Ureter (tissue), 1 donor: ENCODE data around the gene MBNL1. TPM values are rescaled to one million over a fixed set of nuclear protein-coding genes. Genes with fewer than 3 reads are reported as not detected.
"Not testable (repeated sequence)": the region's sequence is repeated elsewhere in the genome, so short reads cannot be mapped to it uniquely, and the experiment has no call there.

Experiments
- DNase-seq: peaks from one replicate; pipeline ENCODE4 v3.0.0-alpha.2; 2020; ENCODE audit warnings: low spot score
- total RNA-seq: library from RNA; stranded (reverse); gene quantifications from one replicate; pipeline ENCODE4 v1.2.4, GENCODE V29; 2023
- donor health status: DM: yes; HTN: yes; CAD: no.

The MBNL1 gene
- total RNA-seq, 1 donor from 2014 or later, result 223 TPM

DNA sequence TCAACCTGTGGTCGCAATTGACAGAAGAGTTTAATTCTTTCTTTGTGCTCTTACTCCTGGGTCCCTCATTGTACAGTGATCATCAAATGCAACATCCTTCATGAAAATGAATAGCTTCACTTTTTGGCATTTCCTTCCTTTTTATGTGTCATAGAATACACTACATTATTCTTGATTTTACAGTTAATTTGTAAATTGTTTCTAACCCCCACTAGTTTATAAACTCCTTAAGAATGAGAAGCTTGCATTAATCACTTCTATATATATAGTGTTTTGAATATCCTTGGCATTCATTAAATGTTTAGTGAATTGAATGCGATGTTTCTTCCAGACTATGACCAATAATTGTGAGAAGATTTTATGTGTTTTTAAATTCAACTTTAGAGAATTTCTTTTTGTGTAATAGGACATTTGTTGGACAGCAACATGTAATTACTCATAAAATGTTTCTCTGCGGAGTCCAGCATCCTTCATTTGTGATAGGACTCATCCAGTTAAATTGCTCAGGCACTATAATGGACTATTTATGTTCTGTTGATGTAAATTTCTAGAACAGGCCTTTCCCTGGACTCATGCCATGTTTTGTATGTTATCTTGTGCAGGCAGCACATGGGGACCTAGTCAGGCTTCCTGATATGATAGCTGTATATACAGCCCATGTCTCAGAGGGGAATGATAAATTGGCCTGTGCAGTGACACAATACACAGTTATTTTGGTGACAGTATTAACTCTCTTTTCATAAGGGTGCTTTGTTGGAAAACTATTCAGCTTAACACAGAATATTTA is 51.3 kb downstream of the MBNL1 start:
- no peak for DNase-seq

GRCh38 chr3:152321200-152321954 is 52.6 kb downstream of the MBNL1 start:
- no peak for DNase-seq

- no peak for DNase-seq
Observed at GRCh38 chr3:152321955-152322377, 53.2 kb downstream of the MBNL1 start.

DNA sequence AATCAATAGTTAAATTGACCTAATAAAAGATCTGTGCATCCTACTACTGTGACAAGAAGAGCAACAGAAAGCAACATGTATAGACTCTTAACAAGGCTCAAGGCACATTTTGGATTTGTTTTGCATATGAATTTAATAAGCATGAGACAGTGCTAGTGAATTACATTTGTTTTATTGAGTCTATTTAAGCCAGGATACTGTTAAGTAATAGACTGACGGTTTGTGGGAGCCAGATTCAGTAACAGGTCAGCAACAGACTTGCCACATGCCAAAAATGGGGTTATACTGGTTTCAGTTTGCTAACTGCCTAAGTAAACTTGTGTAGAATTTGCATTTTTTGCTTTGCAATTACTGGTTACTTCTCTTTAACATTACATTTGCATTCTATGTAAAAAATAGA is 54.0 kb downstream of the MBNL1 start:
- DNase-seq, result no peak

- no peak for DNase-seq
Observed at GRCh38 chr3:152323834-152324233, 55.1 kb downstream of the MBNL1 start.

- no peak for DNase-seq
Observed at GRCh38 chr3:152325136-152325535, 56.4 kb downstream of the MBNL1 start.

- DNase-seq, result no peak
Observed at GRCh38 chr3:152327203-152327602, 58.5 kb downstream of the MBNL1 start.

GRCh38 chr3:152328841-152329240 is 60.1 kb downstream of the MBNL1 start:
- no peak for DNase-seq

GRCh38 chr3:152330559-152330958 is 61.8 kb downstream of the MBNL1 start:
- no peak for DNase-seq

- no peak for DNase-seq
Observed at GRCh38 chr3:152331018-152331541, 62.4 kb downstream of the MBNL1 start.

DNA sequence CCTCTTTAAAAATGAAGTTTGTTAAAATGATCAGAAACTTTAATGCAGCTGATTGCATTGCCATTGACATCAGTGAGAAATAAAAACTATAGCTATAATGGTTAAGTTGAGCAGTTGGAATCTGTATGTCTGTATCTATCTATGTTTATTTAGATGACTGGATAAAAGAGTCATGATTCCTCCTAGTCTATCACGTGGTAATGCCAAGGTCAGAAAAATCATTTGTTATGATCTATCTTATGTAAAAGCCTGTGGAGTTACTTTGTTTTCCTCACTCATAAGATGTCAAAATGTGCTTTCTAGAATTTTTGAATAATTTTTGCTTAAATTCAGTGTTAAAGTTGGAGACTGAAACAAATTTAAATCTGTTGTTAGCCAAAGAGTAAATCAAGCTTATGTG is 63.3 kb downstream of the MBNL1 start:
- no peak for DNase-seq

GRCh38 chr3:152333928-152334327 is 65.2 kb downstream of the MBNL1 start:
- DNase-seq, result no peak

DNA sequence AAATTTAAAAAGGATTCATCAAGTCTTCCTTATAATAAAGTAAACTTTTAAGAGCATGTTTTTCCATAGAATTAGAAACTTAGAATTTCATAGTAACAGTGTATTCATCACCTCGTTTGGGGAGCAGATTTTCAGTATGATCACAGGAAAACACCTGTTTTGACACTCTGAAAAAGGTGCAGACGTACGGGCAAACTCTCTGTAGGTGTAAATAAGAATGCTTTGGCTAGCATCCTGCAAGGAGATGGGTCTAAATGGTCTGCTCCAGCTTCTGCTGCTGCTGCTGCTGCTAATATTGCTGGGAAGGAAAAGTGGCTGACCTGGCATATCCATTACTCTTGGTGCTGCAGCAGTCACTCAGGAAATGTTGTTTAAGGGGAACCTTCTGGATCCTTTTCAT is 66.0 kb downstream of the MBNL1 start:
- DNase-seq, result no peak

DNA sequence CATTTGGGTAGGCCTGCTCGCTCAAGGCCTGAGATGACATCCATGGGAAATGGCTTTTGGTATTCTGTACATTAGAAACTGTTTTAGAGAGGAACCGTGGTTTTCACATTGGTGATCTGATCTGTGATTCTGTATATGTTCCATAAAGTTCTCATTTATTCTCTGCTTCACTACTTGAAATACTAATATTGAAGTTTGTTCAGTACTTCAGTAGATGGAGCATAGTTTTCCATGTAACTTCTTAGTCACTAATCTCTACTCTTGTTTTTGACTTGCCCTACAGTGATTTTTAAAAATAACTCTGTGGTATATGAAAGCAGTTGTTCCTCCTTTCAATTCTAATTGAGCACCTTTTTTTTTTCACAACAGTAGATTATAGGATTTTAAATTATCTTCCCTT is 66.5 kb downstream of the MBNL1 start:
- no peak for DNase-seq

GRCh38 chr3:152337337-152337736 is 68.6 kb downstream of the MBNL1 start:
- DNase-seq, result not testable (repeated sequence)

DNA sequence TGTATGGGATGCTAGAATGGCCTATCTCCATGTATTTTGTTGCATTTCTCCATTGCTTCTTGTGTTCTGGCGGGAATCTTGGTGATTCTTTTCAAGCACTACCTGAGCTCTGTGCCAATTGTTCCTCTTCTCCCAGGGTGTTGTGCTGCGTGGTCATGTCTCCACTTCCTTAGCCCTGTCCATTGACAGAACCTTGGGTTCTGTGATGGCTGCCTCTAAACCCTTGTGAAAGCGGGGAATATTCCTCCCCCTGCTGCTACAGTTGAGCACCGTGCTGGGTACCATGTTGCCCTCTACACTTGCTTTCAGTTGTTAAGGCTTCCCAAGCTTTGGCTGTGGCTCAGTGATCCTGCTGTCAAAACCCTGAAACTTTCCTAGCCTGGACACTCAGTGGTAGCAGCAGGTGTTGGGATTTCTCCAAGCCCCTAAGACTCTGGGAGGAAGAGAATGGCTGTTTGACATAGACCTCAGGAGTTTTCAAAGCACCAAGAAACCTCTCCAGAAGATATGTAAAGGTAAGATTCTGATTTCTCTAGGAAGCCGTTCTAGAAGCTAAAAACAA is 69.5 kb downstream of the MBNL1 start:
- no peak for DNase-seq

GRCh38 chr3:152339881-152340505 is 71.3 kb downstream of the MBNL1 start:
- DNase-seq, result no peak

DNA sequence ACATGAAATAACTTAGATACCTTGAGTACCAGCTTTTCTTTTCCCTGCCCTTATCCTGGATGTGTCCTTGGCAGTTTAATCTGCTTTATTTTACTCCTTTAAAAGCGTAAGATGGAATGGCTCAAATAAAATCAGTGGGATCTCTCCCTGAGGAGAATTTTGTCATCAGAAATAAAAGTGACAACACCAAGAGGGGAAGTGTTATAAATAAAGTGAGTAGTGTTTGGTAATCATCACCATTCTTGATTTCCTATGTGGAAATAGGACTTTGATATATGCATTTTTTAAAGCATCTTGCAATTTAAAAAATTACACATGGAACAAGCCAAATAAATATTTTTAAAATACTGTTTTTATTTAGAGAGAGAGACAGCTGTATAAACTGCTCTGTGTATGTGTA is 76.5 kb downstream of the MBNL1 start:
- DNase-seq, result no peak

DNA sequence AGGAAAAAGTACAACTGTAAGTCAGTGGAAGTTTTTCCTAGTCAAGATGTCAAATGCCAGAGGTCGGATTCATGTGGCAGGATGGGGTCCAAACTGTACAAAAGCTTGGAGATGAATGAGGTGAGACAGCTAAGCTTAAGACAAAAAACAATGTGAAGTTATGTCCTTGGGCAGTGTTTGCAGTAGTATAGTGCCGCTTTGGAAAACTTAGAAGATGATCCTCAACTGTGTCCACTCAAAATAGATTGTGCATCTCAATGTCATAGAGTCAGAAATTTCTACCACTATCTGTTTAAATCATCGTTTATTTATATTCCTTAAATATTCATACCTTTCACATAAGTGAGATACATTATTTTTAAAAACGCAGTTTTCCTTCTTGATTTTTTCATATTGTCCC is 77.3 kb downstream of the MBNL1 start:
- DNase-seq, result no peak

- DNase-seq, result no peak
Observed at GRCh38 chr3:152346740-152347139, 78.0 kb downstream of the MBNL1 start.

- no peak for DNase-seq
Observed at GRCh38 chr3:152348436-152349177, 79.9 kb downstream of the MBNL1 start.
